HG03135 (cell line): ENCODE data around the gene POU3F1.

Experiments used
- ATAC-seq: cut with Tn5 transposase; IDR thresholded peaks from one replicate; pipeline ENCODE4 v1.9.1; 2021; ENCODE audit warnings: mild to moderate bottlenecking, moderate library complexity; ENCODE audit not compliant: unreplicated experiment

Gene POU3F1

DNA sequence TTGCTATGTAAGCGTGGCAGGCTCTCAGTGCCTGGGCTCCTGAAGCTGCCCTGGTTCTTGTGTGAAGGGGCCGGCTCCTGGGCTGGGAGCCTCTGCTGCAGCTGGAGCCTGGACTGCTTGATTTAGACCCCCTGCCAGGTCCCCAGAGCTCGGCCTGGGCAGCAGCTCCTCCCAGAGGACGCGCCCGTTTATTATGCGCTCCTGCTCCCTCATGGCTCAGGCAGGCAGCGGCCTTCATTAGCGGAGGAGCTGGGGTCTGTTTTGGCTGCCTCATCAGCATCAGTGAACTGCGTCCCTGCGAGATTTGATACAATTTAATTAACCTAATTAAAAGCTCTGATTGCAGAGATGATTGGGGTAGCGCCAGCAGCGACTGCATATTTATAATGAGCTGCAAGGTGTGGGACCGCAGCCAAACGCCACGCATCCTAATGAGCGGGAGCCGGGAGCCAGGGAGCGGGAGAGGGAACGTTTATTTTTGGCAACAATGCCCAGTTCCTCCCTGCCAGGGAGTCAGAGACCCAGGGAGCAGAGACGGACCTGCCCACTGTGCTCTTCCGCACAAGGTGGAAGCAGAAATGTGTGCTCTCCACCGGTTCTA, 17.4 kb downstream of the POU3F1 start:
- ATAC-seq, result no peak

DNA sequence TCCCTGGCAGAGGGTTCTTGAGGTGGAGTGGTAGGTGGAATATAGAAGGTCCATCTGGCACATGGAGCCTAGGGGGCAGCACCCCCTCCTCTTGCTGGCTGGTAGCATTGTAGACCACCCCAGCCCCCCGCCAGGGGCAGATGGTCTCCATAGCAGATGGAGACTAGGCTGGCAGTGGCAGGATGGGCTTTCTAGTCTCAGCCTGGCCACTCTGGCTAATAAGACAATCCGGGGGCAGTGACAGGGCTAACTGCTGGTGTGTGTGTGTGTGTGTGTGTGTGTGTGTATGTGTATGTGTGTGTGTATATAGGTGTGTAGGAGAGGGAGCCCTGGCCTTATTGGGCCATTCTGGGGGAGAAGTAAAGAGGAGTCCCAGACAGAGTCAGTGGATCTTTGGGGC, 17.9 kb downstream of the POU3F1 start:
- no peak for ATAC-seq

DNA sequence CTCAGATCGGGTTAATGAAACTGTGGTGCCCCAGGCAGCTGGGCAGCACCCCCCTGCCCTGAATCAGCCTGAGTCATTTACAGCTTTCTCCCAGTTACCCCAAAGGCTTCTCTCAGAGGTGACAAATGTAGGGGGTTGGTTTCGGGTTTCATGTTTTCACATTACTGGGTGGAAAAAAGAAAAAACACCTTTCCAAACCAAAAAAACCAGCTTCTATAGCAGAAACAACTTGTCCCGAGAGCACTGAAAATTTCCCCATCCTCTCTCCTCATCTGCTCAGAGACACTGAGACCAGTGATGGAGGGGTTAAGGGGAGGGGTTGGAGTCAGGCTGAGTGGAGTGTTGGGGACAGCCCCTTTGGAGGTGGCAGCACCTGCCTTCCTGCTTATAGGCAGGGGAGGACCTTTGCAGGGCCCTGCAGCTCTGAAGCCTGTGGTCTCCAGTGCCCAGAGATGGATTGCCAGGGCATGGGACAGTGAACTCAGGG, 18.4 kb downstream of the POU3F1 start:
- ATAC-seq, result peak; percentile 64

DNA sequence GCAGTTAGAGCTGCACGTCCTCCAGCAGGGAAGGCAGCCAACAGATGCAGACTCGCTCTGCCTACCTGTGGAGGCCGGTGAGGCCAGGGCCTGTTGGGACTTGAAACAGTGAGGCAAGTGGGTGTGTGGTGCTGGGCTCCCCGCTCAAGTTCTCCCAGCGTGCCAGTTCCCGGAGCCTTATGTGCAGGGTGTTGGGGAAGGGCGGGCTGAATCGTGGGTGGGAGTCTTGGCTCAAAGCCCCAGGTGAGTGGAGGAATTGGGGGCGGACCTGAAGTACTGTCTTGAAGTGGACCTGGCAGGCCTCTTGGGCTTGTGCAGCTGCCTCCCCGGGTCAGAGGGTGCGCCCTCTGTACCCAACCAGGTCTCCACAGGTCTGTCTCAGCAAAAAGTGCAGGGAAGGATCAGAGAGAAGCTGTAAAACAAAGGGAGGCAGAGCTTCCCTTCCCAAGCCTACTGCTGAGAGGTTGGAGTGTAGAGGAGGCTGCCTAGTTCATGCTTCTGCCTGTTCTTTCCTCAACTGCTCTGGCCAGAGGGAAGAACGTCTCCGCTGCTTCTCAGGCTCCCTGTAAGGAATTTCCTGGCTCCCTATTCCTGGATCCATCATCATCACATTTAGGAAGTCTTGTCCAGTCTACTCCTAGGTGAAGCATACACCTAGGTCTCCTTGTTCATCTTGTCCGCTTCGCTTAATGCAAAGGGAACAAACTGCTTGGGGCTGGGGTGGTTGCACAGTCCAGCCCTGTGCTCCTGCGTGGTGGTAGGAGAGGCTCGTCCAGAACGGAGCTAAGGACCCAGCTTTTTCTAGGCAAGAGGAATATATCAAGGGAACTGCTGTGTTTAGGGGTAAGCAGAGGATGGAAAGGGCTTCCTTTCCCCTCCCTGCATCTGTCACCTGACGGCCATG, 19.1 kb downstream of the POU3F1 start:
- no peak for ATAC-seq

DNA sequence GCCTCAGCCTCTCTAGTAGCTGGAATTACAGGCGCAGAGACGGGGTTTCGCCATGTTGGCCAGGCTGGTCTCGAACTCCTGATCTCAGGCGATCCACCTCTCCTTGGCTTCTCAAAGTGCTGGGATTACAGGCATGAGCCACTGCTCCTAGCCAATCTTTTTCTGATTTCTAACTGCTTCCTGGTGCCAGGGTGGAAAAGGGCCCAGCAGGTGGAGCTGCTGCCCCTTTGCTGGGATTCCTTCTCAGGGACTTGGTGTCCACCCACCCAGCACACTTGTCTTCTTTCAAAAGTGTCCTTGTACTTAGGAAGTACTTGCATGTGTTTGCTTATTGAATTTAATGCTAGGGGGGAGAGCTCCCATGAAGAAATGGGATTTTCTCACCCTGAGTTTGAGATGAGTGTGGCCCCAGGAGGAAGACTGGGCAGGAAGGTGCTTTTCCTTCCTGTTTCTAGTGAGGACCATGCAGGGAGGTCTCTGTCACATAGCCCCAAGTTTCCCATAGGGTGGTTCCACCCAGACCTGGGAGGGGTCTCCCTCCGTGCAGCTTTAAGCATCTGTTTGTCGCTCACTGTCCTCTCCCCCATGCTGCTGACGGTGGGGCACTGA, 19.9 kb downstream of the POU3F1 start:
- no peak for ATAC-seq

DNA sequence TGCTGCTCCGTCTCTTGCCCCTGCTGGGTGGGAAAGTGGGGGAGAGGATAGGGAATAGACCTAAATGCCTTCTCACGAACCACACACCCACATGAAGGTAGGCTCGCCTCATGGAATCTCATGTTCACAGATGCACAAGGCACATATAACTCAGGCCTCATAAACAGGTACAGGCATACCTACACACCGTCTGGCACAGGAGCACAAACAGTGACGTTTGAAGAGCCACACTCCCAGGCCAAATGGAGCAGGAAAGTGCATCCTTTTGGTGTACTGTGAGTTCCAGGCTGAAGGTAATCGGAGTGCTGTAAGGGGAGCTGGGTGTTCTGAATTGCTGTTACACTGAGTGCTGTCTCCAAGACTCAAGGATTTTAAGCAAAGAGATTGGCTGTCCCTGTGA, 20.9 kb downstream of the POU3F1 start:
- ATAC-seq, result no peak

DNA sequence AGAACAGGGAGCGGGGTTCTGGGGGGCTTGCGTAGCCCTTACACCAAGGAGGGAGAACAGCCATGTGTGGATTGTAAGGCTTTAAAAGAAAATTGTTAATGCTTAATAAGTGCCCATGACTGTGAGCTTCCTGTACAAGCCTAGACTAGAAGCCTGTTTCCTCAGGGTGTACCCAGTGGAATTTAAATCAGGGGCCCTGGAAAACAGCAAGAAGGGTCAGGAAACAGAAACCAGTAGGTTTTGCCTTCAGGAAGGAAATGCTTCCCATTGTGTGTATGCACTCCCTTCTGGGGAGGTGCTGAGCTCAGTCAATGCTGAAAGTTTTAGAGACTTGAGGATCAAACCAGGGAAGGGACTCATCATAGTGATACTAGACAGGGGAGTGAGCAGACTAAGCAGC, 21.4 kb downstream of the POU3F1 start:
- ATAC-seq, result no peak

DNA sequence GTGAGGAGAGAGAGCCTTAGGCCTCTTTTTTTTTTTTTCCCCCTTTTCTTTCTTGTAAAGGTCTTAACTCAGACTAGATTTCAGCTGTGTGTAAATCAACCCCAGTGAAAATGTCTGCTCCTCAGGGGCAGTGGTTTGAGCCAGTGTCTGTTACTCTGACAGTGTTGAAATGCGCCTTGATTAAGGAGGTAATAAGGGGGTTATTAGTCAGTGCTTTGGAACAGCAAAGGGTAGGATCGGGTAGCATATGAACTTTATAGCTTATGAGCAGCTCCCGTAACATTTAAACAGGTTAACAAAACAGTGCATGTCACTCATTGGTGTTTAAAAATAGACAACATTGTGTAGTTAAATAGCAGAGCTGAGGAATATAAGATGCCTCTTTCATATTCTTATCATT, 23.8 kb downstream of the POU3F1 start:
- ATAC-seq, result no peak

DNA sequence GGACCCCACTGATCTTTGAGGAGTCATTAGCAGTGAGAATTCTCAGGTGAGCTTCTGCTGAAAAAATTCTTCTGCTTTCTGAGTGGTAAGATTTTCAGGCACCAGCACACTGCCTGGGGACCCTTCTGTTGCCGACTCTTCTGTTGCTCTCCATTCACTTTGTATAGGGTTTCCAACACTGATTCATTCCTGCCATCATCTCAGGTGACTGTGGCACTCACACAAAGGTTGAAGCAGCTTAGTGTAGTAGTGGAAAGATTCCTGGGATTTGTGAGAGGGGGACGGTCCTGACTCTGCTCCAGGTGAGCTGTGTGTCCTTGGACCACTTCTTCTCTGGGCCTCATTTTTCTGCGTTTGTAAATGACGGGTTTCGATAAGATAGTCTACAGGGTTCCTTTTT, 24.6 kb downstream of the POU3F1 start:
- ATAC-seq, result no peak

DNA sequence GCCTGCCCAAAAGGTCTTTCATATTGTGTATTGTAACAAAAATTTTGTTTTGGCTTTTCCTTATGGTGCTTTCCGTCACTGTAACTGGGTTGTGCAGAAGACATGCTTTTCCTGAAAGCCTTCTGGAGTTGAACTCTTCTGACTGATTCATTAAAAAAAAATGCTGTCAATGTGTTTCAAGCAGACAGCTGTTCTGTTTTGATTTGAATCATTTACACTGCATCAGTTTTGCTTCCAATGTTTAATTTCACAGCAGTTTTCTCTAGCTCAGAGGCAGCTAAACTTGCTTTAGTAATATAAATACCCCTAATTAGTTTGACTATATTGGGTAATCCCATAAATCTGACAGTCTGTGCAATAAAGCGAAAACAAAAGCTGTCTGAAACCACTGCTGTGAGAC, 26.2 kb downstream of the POU3F1 start:
- ATAC-seq, result no peak

DNA sequence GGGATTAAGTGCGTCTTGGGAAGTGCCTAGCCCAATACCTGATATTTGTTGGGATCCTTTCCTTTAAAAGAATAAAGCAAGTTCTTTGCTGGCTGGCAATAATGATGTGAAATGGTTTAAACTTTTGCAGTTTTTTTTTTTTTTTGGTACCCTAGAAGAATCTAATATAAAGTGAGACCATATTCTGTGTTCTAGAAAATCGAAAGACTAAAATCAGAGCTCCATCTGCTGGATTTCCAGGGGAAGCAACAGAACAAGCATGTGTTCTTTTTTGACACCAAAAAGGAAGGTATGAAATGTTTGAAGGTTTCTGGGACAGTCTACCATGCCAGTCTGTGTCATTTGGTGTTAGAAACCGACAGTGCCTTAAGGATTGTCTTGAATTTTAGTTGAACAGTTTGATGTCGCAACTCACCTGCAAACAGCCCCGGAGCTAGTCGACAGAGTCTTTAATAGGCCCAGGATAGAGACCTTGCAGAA, 27.7 kb downstream of the POU3F1 start:
- ATAC-seq, result no peak

DNA sequence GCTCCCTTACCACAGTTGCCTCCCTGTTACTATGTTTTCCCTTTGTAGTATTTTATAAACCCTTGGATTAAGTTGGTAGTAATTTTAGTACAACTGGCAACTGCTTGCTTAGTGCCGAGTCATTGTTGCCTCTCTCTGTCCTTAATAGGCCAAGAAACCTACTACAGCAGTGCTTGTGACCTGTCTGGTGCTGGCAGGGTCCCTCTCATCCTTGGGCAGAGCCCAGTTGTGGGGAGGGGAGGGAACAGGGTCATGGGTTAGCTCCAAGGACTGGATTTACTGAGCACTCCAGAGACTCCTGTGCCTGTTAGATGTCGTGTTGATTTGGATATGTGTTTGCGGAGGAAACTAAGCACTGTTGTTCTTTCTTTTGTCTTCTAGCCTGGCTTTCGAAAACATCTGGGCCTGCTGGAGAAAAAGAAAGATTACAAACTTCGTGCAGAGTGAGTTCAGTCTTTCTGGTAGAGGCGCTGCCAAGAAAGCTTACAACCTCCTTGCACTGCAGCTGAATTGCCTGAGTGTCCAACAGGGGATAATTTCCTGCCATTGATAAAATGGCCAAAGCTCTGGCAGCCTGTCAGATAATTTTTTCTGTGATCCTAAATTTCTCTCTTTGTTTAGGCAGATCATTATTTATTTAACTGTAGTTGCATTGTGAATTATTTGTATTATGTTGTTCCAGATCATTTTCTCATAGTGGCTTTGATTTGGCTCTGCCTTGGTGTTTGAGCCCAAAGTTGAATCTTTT, 30.4 kb downstream of the POU3F1 start:
- no peak for ATAC-seq

DNA sequence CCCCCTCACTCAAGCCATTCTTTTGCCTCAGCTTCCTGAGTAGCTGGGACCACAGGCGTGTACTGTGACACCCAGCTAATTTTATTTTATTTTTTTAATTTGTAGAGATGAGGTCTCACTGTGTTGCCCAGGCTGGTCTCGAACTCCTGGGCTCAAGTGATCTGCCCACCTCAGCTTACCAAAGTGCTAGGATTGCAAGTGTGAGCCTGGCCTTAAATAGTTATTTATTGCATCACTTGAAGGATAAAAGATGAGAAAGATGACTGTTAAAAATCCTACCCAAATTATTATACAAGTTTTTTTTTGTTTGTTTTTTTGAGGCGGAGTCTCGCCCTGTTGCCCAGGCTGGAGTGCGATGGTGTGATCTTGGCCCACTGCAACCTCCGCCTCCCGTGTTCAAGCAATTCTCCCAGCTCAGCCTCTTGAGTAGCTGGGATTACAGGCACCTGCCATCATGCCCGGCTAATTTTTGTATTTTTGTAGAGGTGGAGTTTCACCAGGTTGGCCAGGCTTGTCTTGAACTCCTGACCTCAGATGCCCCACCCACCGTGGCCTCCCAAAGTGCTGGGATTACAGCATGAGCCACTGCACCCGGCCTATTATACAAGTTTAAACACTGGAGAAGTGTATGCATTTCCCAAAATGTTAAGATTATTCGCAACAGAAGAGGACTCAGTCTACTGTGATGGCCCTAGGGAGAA, 31.7 kb downstream of the POU3F1 start:
- no peak for ATAC-seq

DNA sequence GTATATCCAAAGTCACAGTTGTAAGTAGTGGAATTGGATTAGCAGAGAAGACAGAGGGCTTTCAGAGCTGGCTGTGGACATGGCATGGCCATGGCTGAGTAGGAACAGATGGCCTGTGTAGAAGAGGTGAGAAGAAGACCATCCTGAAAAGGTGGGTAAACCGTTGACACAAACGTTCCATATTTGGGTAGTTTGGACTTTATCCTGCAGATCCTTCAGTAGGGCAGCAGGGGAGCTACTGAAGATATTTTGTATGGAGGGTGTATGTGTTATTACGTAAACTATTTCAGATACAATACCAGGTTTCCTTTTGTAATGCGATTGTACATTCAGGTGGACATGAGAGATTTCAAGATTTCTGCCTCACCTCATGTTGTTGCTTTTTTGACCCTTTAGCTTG, 32.4 kb downstream of the POU3F1 start:
- ATAC-seq, result no peak

DNA sequence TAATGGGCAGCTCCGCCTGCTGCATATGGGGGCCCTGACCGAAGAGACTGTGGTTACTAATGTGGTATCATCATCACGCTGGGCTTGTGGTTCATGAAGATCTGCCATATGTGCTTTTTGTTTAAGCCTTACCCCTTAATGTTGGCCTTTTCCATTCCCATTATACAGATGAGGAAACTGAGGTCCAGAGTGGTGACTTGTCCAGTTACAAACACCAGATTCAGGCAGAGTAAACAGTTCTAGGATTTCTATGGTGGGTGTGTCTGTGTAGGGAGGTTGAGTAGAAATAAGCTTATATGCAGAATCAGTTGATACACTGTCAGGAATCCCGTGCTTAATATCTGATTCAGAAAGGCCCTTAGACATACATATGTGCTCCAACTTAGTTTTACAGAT, 33.4 kb downstream of the POU3F1 start:
- no peak for ATAC-seq

DNA sequence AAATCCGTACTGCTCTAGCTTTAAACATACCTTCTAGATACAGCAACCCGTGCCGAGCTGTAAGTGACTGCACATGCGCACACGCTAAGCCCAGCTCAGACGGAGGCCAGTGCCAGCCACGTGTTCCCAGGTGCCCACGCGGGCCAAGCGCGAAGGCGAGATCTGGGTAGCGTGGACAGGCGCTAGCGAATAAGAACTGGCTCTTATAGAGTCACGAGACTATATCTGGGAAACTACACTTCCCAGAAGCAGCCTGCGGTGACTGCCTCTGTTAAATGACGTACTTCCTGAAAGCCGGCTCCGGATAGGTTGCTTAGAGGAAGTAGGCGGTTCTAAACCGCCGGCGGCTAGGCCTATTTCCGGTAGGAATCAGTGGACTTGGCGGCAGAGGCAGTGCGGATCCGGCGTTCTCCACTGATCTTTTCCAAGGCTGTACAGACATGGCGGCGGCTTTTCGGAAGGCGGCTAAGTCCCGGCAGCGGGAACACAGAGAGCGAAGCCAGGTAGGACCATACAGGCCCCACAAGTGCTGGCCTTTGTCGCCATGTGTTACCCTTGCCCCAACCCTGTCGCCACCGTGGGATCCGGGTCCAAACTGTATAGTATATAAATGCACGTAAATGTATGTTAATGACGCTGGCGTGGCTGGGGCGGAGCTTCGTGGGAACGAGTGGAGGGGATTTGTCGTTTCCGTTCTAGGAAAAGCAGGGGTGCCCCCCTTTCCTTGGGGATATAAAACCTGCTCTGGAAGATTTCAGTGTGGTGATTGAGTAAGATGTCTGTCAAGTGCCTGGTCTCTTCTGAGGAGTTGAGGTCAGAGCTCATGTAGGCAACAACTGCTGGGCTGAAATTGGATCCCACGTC, 34.0 kb downstream of the POU3F1 start, which contains the start of gene UTP11:
UTP11 (plus strand) TSS at position 372 of the 864 bp plus-strand sequence; CDS start at position 441, 69 bp downstream.
- peak; percentile 95 for ATAC-seq

DNA sequence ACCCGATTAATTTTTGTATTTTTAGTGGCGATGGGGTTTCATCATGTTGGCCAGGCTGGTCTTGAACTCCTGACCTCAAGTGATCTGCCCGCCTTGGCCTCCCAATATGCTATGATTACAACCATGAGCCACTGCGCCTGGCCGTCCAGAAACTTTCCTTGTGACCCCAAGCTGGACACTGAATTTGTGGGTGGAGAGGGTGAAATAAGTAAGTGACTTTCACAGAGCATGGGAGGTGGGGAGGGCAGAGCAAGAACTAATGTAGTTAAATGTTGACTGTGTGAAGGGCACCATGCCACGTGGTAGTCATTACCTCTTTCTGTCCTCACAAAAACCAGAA, 36.8 kb downstream of the POU3F1 start:
- no peak for ATAC-seq

DNA sequence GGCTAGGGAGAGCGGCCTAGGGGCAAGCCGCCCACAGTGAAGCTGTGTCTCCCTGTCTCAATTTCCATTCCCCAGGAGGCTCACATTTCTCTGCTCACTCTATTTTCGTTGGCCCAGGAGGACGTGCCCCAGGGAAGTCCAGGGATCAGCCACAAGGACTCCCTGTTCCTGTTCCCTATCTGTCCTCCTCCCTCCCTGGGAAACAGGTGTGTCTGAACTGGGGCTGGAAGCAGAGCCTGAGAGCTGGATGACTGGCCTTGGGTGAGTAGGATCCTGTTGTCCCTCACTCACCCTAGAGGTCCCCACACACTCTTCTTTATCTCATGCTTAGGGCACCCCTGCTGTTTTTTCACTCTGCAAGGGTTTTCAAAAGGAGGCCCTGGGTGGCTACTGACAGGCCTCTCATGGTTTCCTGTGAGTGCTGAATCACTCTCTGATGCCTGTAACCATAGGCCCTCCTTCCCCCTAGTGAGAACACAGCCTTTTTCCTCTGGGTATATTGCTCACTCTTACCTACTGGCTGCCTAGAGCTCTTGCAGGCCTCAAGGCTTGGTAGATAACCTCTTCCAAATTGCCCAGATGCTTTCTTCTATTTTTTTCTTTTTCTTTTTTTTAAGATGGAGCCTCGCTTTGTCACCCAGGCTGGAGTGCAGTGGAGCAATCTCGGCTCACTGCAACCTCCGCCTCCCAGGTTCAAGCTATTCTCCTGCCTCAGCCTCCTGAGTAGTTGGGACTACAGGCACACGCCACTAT, 37.3 kb downstream of the POU3F1 start:
- ATAC-seq, result no peak
